H54 (cell line): ENCODE measurements around the gene DCX.

Experiments
- DNase-seq: peaks from one replicate; pipeline ENCODE4 v3.0.0; 2011; ENCODE audit warnings: low spot score, mixed read lengths; ENCODE audit not compliant: insufficient read length
- FAIRE-seq: peaks from 3 replicates; lab custom pipeline; 2011; peaks lifted over from hg19 to GRCh38; lab: Jason Lieb, UNC
- POLR2A ChIP-seq: IDR thresholded peaks from 2 replicates; pipeline ENCODE4 v1.6.1; 2011; ENCODE audit warnings: low read depth, mild to moderate bottlenecking, low read length

DCX gene

GRCh38 chrX:111259559-111259958, 152.4 kb downstream of the DCX start:
- TF ChIP-seq POLR2A = no peak
- DNase-seq (no peak), FAIRE-seq (no peak)

GRCh38 chrX:111257733-111258132, 154.3 kb downstream of the DCX start:
- DNase-seq = no peak
- no peak for TF ChIP-seq POLR2A
- no peak for FAIRE-seq

GRCh38 chrX:111254896-111255693, 156.9 kb downstream of the DCX start:
- no peak for TF ChIP-seq POLR2A
- FAIRE-seq (no peak), DNase-seq (no peak)

- no peak for FAIRE-seq
- DNase-seq = no peak
- TF ChIP-seq POLR2A = no peak
These were observed 167.7 kb downstream of the DCX start for GRCh38 chrX:111244235-111244750.
